Endothelial cell of umbilical vein (primary cell): Measurements from ENCODE around the gene TEX12. TPM values are rescaled to one million over a fixed set of nuclear protein-coding genes. Genes with fewer than 3 reads are reported as not detected.

Experiments
- BruUV-seq: library from RNA; stranded (reverse); fragments of 400-500 nt; replicated peaks from 2 replicates; lab custom pipeline; 2021; lab: Mats Ljungman, UMichigan
- CTCF ChIA-PET: fragments of 300-600, 350-600 bp; sonication (Branson Sonifier 250); formaldehyde crosslinking; loops from one replicate; lab custom pipeline; 2021; ENCODE audit warnings: antibody characterized with exemption, inconsistent platforms; lab: Charles Lee
- POLR2A ChIA-PET: fragments of 300-600, 350-600 bp; sonication (Branson Sonifier 250); formaldehyde crosslinking; loops from one replicate; lab custom pipeline; 2021; ENCODE audit warnings: antibody characterized with exemption, inconsistent platforms; lab: Charles Lee
- DNase-seq: peaks from one replicate; pipeline ENCODE4 v3.0.0-alpha.2; 2011; ENCODE audit warnings: low read depth, low spot score
- FAIRE-seq: peaks from 2 replicates; lab custom pipeline; 2011; peaks lifted over from hg19 to GRCh38; lab: Jason Lieb, UNC
- H2AFZ ChIP-seq: 2 replicates; pipeline ENCODE4 v1.6.0; 2012; ENCODE audit warnings: low read depth, low read length, control low read depth, inconsistent platforms
- H3K27ac ChIP-seq: 2 replicates; pipeline ENCODE4 v1.5.1; 2011; ENCODE audit warnings: low read depth, mild to moderate bottlenecking, control low read depth, low read length, moderate library complexity; ENCODE audit not compliant: insufficient read depth
- H3K27me3 ChIP-seq, 2 experiments: 2 replicates each; pipeline versions ENCODE4 v1.6.0 to v1.6.1; 2011; ENCODE audit warnings: low read length in 2 of 2, mixed read lengths in 1 of 2; ENCODE audit not compliant: control insufficient read depth in 2 of 2, insufficient read depth in 2 of 2
- H3K36me3 ChIP-seq, 2 experiments: 2 replicates in 1 of 2; 3 replicates in 1 of 2; pipeline ENCODE4 v1.5.1; 2011; ENCODE audit warnings: low read length in 2 of 2, mild to moderate bottlenecking in 1 of 2, moderate library complexity in 1 of 2; ENCODE audit not compliant: control insufficient read depth in 2 of 2, insufficient read depth in 2 of 2; ENCODE audit errors: extremely low read depth in 1 of 2
- H3K4me1 ChIP-seq: 3 replicates; pipeline ENCODE4 v1.5.1; 2011; ENCODE audit warnings: mild to moderate bottlenecking, low read length; ENCODE audit not compliant: control insufficient read depth, insufficient read depth; ENCODE audit errors: extremely low read depth
- H3K4me2 ChIP-seq: 2 replicates; pipeline ENCODE4 v1.6.1; 2011; ENCODE audit warnings: low read length, control low read depth, mixed read lengths; ENCODE audit not compliant: insufficient read depth
- H3K4me3 ChIP-seq, 3 experiments: fragments of 200-600 bp in 1 of 3; sonication (generic), shearing (Covaris generic) in 1 of 3; replicated peaks in 1 of 3; 2 replicates each; pipeline ENCODE4 v1.5.1; 2011 to 2016; ENCODE audit warnings: control low read depth in 3 of 3, low read length in 3 of 3, mild to moderate bottlenecking in 2 of 3, inconsistent platforms in 1 of 3, low read depth in 1 of 3, moderate library complexity in 1 of 3; ENCODE audit not compliant: insufficient read depth in 1 of 3
- H3K79me2 ChIP-seq: 2 replicates; pipeline ENCODE4 v1.6.0; 2012; ENCODE audit warnings: low read length, inconsistent platforms; ENCODE audit not compliant: control insufficient read depth, insufficient read depth
- H3K9ac ChIP-seq: replicated peaks from 2 replicates; pipeline ENCODE3; 2011; ENCODE audit warnings: low read length, control low read depth; ENCODE audit not compliant: insufficient read depth; ENCODE audit errors: extremely low read depth
- H3K9me1 ChIP-seq: replicated peaks from 3 replicates; pipeline ENCODE4 v1.6.0; 2011; ENCODE audit warnings: mild to moderate bottlenecking, low read length; ENCODE audit not compliant: control insufficient read depth, insufficient read depth; ENCODE audit errors: extremely low read depth
- H3K9me3 ChIP-seq: replicated peaks from 2 replicates; pipeline ENCODE4 v1.5.1; 2012; ENCODE audit warnings: low read length, inconsistent platforms; ENCODE audit not compliant: control insufficient read depth, insufficient read depth
- H4K20me1 ChIP-seq: replicated peaks from 2 replicates; pipeline ENCODE3; 2011; ENCODE audit warnings: mild to moderate bottlenecking, low read length; ENCODE audit not compliant: control insufficient read depth, insufficient read depth; ENCODE audit errors: extremely low read depth
- CTCF ChIP-seq, 2 donors: IDR thresholded peaks; 1 replicate in 1 of 2; 2 replicates in 1 of 2; pipeline ENCODE4 v1.5.1; 2011; ENCODE audit warnings: low read length in 2 of 2, mild to moderate bottlenecking in 2 of 2, moderate library complexity in 2 of 2, control low read depth in 1 of 2, inconsistent platforms in 1 of 2, low read depth in 1 of 2; ENCODE audit not compliant: insufficient read depth in 1 of 2; ENCODE audit errors: extremely low read depth in 1 of 2
- EZH2 ChIP-seq: IDR thresholded peaks from 2 replicates; pipeline ENCODE4 v1.6.1; 2012; ENCODE audit warnings: borderline replicate concordance, low read depth, mild to moderate bottlenecking, moderate library complexity, low read length, inconsistent platforms; ENCODE audit not compliant: severe bottlenecking
- FOS ChIP-seq: IDR thresholded peaks from 2 replicates; pipeline ENCODE4 v1.6.1; 2011; ENCODE audit warnings: mild to moderate bottlenecking, low read length, moderate library complexity, borderline replicate concordance; ENCODE audit not compliant: insufficient read depth
- GATA2 ChIP-seq: IDR thresholded peaks from 2 replicates; pipeline ENCODE4 v1.7.0; 2011; ENCODE audit warnings: low read depth, mild to moderate bottlenecking, moderate library complexity, mixed read lengths, low read length; ENCODE audit not compliant: insufficient read length, insufficient read depth
- MAX ChIP-seq: IDR thresholded peaks from 2 replicates; pipeline ENCODE4 v1.6.1; 2011; ENCODE audit not compliant: insufficient read depth, insufficient read length
- MYC ChIP-seq: IDR thresholded peaks from one replicate; pipeline ENCODE4 v1.6.1; 2011; ENCODE audit warnings: mild to moderate bottlenecking, low read depth, low read length
- POLR2A ChIP-seq: IDR thresholded peaks from 2 replicates; pipeline ENCODE4 v1.6.1; 2012; ENCODE audit warnings: low read depth, mild to moderate bottlenecking, control low read depth, low read length
- POLR2AphosphoS5 ChIP-seq: IDR thresholded peaks from 2 replicates; pipeline ENCODE4 v1.6.1; 2012; ENCODE audit warnings: low read depth, mild to moderate bottlenecking, control low read depth, low read length, moderate library complexity; ENCODE audit not compliant: insufficient read depth
- dilution Hi-C: fragments of 300-500 bp; cut with MboI; formaldehyde crosslinking; loops from one replicate; pipeline ENCODE4 v1.15.0; 2019; ENCODE audit warnings: low sequenced_read_pairs; ENCODE audit not compliant: extremely low pct_ligation_motif_present
- intact Hi-C: fragments of 100-400 bp; cut with micrococcal nuclease; formaldehyde crosslinking; loops from one replicate; pipeline ENCODE4 v1.10.0; 2022
- polyA plus RNA-seq, 4 experiments: library from polyadenylated mRNA; depleted of rRNA in 3 of 4; stranded (reverse) in 3 of 4; unstranded in 1 of 4; fragments of >200 nt; gene quantifications; 2 replicates each; pipeline versions ENCODE4 v1.2.1 to v1.2.3, GENCODE V29; 2011 to 2012; ENCODE audit warnings: missing spikeins in 1 of 4
- total RNA-seq: library from RNA; stranded (reverse); gene quantifications from 2 replicates; pipeline ENCODE4 v1.2.3, GENCODE V29; 2021

The TEX12 gene
- total and polyA plus RNA-seq, 2 donors (not counting 3 experiments of a cell fraction or from before 2014, with no cell fraction given), result 0.46 TPM; not detected in 1

- Histone ChIP-seq H3K79me2 (no peaks in the 10 kb centered on the region), H3K9me1 (no peaks in the 10 kb centered on the region), H4K20me1 (no peaks in the 10 kb centered on the region), H3K27ac (no peak overlapping the region), H3K36me3 (no peaks in the 10 kb centered on the region), H3K27me3 (peaks cover 4 to 6% of the 10 kb centered on the region in 2 experiments), H2AFZ (no peak overlapping the region), H3K9ac (no peak overlapping the region), H3K4me3 (no peak overlapping the region), H3K4me1 (peaks cover 7% of the 10 kb centered on the region), H3K9me3 (no peaks in the 10 kb centered on the region), H3K4me2 (no peak overlapping the region)
- no peak for FAIRE-seq
- no peak for DNase-seq
- TF ChIP-seq CTCF (IDR thresholded peaks at IDR 0.05; ENCODE audit: extremely low read depth in 1 of 2, insufficient read depth in 1 of 2, low read depth in 1 of 2, low read length in 2 of 2), result no peak
- no peak for TF ChIP-seq MAX
- ChIA-PET CTCF (interaction anchor here (1.0 to 1.4 kb wide), 2 partner anchors 20 to 66 kb away, joined by 3 to 4 read pairs; no protein-coding TSS in a partner anchor), POLR2A (no interaction called here)
- intact Hi-C loops (loop anchor here (5.0 kb wide), 1 partner anchor 252 kb away; no protein-coding TSS in a partner anchor), dilution Hi-C loops (no loop called here)
- BruUV-seq, result no TSS peak
Measured at GRCh38 chr11:112179601-112180000, 12.4 kb downstream of the TEX12 start.

- DNase-seq, result no peak
- Histone ChIP-seq H3K27ac (no peak overlapping the region), H3K4me1 (no peaks in the 10 kb centered on the region), H3K4me3 (no peak overlapping the region), H3K27me3 (peaks cover 4 to 6% of the 10 kb centered on the region in 2 experiments), H3K36me3 (no peaks in the 10 kb centered on the region), H3K79me2 (no peaks in the 10 kb centered on the region), H2AFZ (no peak overlapping the region), H3K9me3 (no peaks in the 10 kb centered on the region), H3K9ac (no peak overlapping the region), H3K9me1 (no peaks in the 10 kb centered on the region), H4K20me1 (no peaks in the 10 kb centered on the region), H3K4me2 (no peak overlapping the region)
- no peak for FAIRE-seq
- BruUV-seq, result no TSS peak
- dilution Hi-C loops, result no loop called here
- intact Hi-C loops, result no loop called here
- CTCF ChIA-PET, result no interaction called here
- POLR2A ChIA-PET, result no interaction called here
- TF ChIP-seq POLR2AphosphoS5 (no peak), POLR2A (no peak), CTCF (IDR thresholded peaks at IDR 0.05; ENCODE audit: extremely low read depth in 1 of 2, insufficient read depth in 1 of 2, low read depth in 1 of 2, low read length in 2 of 2) (no peak), EZH2 (no peak), FOS (no peak), MYC (no peak), GATA2 (no peak)
Measured at GRCh38 chr11:112182867-112183266, 15.7 kb downstream of the TEX12 start.
